K562 (cell line): ENCODE data around the gene PDZD2. TPM values are rescaled to one million over a fixed set of nuclear protein-coding genes. Genes with fewer than 3 reads are reported as not detected.

Experiments
- ATAC-seq: fragments of 200-7000 bp; cut with Tn5 transposase; 3 replicates; pipeline ENCODE4 v1.9.1; 2020; ENCODE audit warnings: moderate library complexity
- BruUV-seq: library from RNA; stranded (reverse); fragments of 400-500 nt; replicated peaks from 2 replicates; lab custom pipeline; 2021; lab: Mats Ljungman, UMichigan
- CTCF ChIA-PET: fragments of 300-600 bp; formaldehyde crosslinking; extraction: SDS; loops from one replicate; lab custom pipeline; 2021; ENCODE audit warnings: low intra/inter-chr PET ratio; lab: Yijun Ruan, JAX
- POLR2A ChIA-PET: fragments of 300-600, 350-650 bp; sonication (Branson Sonifier 250); formaldehyde crosslinking; extraction: SDS; loops from one replicate; lab custom pipeline; 2021; ENCODE audit warnings: antibody characterized with exemption, inconsistent platforms; lab: Yijun Ruan, JAX
- DNase-seq, 4 experiments: peaks; one replicate each; pipeline versions ENCODE4 v3.0.0 to v3.0.0-alpha.2; 2011 to 2018; ENCODE audit warnings: low spot score in 3 of 4, mixed read lengths in 3 of 4; ENCODE audit errors: extremely low read depth in 1 of 4
- FAIRE-seq: peaks from 2 replicates; lab custom pipeline; 2011; peaks lifted over from hg19 to GRCh38; lab: Jason Lieb, UNC
- H2AFZ ChIP-seq: 2 replicates; pipeline ENCODE4 v1.6.0; 2011; ENCODE audit warnings: low read depth, low read length, control low read depth, inconsistent platforms
- H3K27ac ChIP-seq: fragments of 200-600 bp; 3 replicates; pipeline ENCODE4 v1.8.0; 2011; ENCODE audit warnings: low read depth, mild to moderate bottlenecking, control low read depth, inconsistent platforms, low read length, moderate library complexity, mixed read lengths; ENCODE audit errors: extremely low read depth
- H3K27me3 ChIP-seq, 2 experiments: fragments of 300-600 bp in 1 of 2; 2 replicates in 1 of 2; 3 replicates in 1 of 2; pipeline versions ENCODE4 v1.6.0 to v1.8.0; 2011; ENCODE audit warnings: inconsistent platforms in 2 of 2, low read length in 2 of 2, mild to moderate bottlenecking in 1 of 2, mixed read lengths in 1 of 2, moderate library complexity in 1 of 2; ENCODE audit not compliant: control insufficient read depth in 2 of 2, insufficient read depth in 2 of 2
- H3K36me3 ChIP-seq: fragments of 300-600 bp; 3 replicates; pipeline ENCODE4 v1.8.0; 2011; ENCODE audit warnings: mild to moderate bottlenecking, low read length, inconsistent platforms; ENCODE audit not compliant: control insufficient read depth, insufficient read depth
- H3K4me1 ChIP-seq, 2 experiments: fragments of 200-600 bp in 1 of 2; replicated peaks in 1 of 2; 2 replicates in 1 of 2; 3 replicates in 1 of 2; pipeline versions ENCODE4 v1.5.1 to v1.8.0; 2011; ENCODE audit warnings: inconsistent platforms in 2 of 2, low read length in 2 of 2, mild to moderate bottlenecking in 1 of 2, mixed read lengths in 1 of 2, moderate library complexity in 1 of 2; ENCODE audit not compliant: control insufficient read depth in 2 of 2, insufficient read depth in 2 of 2
- H3K4me2 ChIP-seq: 2 replicates; pipeline ENCODE4 v1.6.1; 2011; ENCODE audit warnings: low read length, control low read depth, inconsistent platforms, mixed read lengths; ENCODE audit not compliant: insufficient read depth
- H3K4me3 ChIP-seq: fragments of 200-600 bp; sonication (generic), shearing (Covaris generic); 2 replicates; pipeline ENCODE4 v1.5.1; 2016; ENCODE audit warnings: control low read depth, inconsistent platforms
- H3K79me2 ChIP-seq: fragments of 200-600 bp; 3 replicates; pipeline ENCODE4 v1.8.0; 2011; ENCODE audit warnings: low read length, inconsistent platforms; ENCODE audit not compliant: control insufficient read depth, insufficient read depth
- H3K9ac ChIP-seq, 2 experiments: 2 replicates each; pipeline versions ENCODE4 v1.6.0 to v1.6.1; 2011; ENCODE audit warnings: low read depth in 2 of 2, low read length in 2 of 2, control low read depth in 1 of 2, inconsistent platforms in 1 of 2, mild to moderate bottlenecking in 1 of 2, mixed read lengths in 1 of 2; ENCODE audit not compliant: insufficient read depth in 1 of 2
- H3K9me1 ChIP-seq: one replicate; pipeline ENCODE4 v1.6.0; 2011; ENCODE audit warnings: inconsistent platforms, mild to moderate bottlenecking, low read length, moderate library complexity; ENCODE audit not compliant: control insufficient read depth, insufficient read depth
- H3K9me3 ChIP-seq: replicated peaks from 2 replicates; pipeline ENCODE4 v1.5.1; 2011; ENCODE audit warnings: low read depth, low read length, inconsistent platforms; ENCODE audit not compliant: control insufficient read depth, insufficient read depth
- H4K20me1 ChIP-seq: replicated peaks from 2 replicates; pipeline ENCODE4 v1.6.1; 2011; ENCODE audit warnings: low read length, inconsistent platforms, mixed read lengths; ENCODE audit not compliant: control insufficient read depth, insufficient read depth
- ELK1 ChIP-seq: sonication (generic); formaldehyde crosslinking; IDR thresholded peaks from 2 replicates; pipeline ENCODE4 v1.8.1; 2022; ENCODE audit warnings: missing genetic modification reagents
- HCFC1 ChIP-seq: IDR thresholded peaks from 2 replicates; pipeline ENCODE4 v1.6.1; 2012; ENCODE audit warnings: low read depth, low read length, improper control_type of control experiment
- HEY1 ChIP-seq: fragments of 250-450 bp; sonication (Bioruptor Pico); IDR thresholded peaks from 2 replicates; pipeline ENCODE4 v1.5.0; 2020; ENCODE audit warnings: mild to moderate bottlenecking, moderate library complexity, borderline replicate concordance
- PHB ChIP-seq: fragments of 250-450 bp; sonication (Bioruptor Pico); IDR thresholded peaks from 2 replicates; pipeline ENCODE4 v1.5.0; 2021
- RAD21 ChIP-seq, 2 experiments: fragments of 250-450 bp in 1 of 2; fragments of 450-650 bp in 1 of 2; sonication (Bioruptor Pico) in 1 of 2; formaldehyde crosslinking in 1 of 2; IDR thresholded peaks in 1 of 2; conservative IDR thresholded peaks in 1 of 2; 2 replicates each; pipeline versions ENCODE4 v1.4.0 to v1.8.0; 2020 to 2022; ENCODE audit warnings: mild to moderate bottlenecking in 2 of 2, moderate library complexity in 1 of 2
- SMC3 ChIP-seq: conservative IDR thresholded peaks from 2 replicates; pipeline ENCODE4 v1.6.1; 2011; ENCODE audit warnings: low read depth, low read length, improper control_type of control experiment; ENCODE audit not compliant: insufficient read depth
- THRAP3 ChIP-seq: fragments of 450-650 bp; IDR thresholded peaks from 2 replicates; pipeline ENCODE4 v1.6.1; 2016; ENCODE audit warnings: mild to moderate bottlenecking, inconsistent platforms, borderline replicate concordance
- ZNF263 ChIP-seq: sonication (generic); formaldehyde crosslinking; IDR thresholded peaks from 2 replicates; pipeline ENCODE4 v1.8.0; 2022; ENCODE audit warnings: mild to moderate bottlenecking, missing genetic modification reagents, borderline replicate concordance
- WGBS: fragments of 100-300 bp; shearing (Covaris generic); methylation state at CpG from one replicate; pipeline ENCODE4 v1.1.6; 2016; ENCODE audit warnings: low coverage, mixed read lengths; ENCODE audit not compliant: insufficient coverage; ENCODE audit errors: missing lambda C conversion rate; 5-methylcytosine and 5-hydroxymethylcytosine counted together
- in situ Hi-C: fragments of 300-500 bp; cut with MboI; formaldehyde crosslinking; loops from 4 replicates; pipeline ENCODE4 v1.15.0; 2018; ENCODE audit warnings: inconsistent platforms, mixed read lengths
- intact Hi-C: fragments of 100-400 bp; cut with micrococcal nuclease; formaldehyde crosslinking; loops from 2 replicates; pipeline ENCODE4 v1.14.2; 2022
- polyA plus RNA-seq, 8 experiments: library from polyadenylated mRNA; depleted of rRNA in 4 of 8; stranded (reverse) in 5 of 8; unstranded in 3 of 8; fragments of >200 nt; fragmentation: Nextera tagmentation in 2 of 8; fragmentation: Illumina TruSeq in 1 of 8; extraction: Ambion mirVana in 2 of 8; extraction: Trizol in 1 of 8; gene quantifications; 2 replicates each; pipeline versions ENCODE4 v1.2.1 to v1.2.3, GENCODE V29; 2011 to 2014; ENCODE audit warnings: inconsistent platforms in 1 of 8, missing spikeins in 1 of 8
- total RNA-seq, 7 experiments: library from RNA; depleted of rRNA in 6 of 7; stranded (reverse); fragments of >200 nt in 6 of 7; fragmentation: Illumina TruSeq in 2 of 7; extraction: Trizol in 2 of 7; gene quantifications; 2 replicates each; pipeline versions ENCODE4 v1.2.1 to v1.2.3, GENCODE V29; 2011 to 2021; ENCODE audit warnings: low replicate concordance in 1 of 7
- TF ChIP-seq, protein P1 (sequence below): fragments of 450-650 bp; formaldehyde crosslinking; IDR thresholded peaks from 2 replicates; pipeline ENCODE4 v1.4.0; 2022; ENCODE audit warnings: mild to moderate bottlenecking, moderate library complexity

PDZD2 gene
- total and polyA plus RNA-seq, 9 of the 15 experiments (the other 6 are each of a cell fraction or from before 2014, with no cell fraction given): 0.02 to 0.08 (median 0.04) TPM; not detected in 6

DNA sequence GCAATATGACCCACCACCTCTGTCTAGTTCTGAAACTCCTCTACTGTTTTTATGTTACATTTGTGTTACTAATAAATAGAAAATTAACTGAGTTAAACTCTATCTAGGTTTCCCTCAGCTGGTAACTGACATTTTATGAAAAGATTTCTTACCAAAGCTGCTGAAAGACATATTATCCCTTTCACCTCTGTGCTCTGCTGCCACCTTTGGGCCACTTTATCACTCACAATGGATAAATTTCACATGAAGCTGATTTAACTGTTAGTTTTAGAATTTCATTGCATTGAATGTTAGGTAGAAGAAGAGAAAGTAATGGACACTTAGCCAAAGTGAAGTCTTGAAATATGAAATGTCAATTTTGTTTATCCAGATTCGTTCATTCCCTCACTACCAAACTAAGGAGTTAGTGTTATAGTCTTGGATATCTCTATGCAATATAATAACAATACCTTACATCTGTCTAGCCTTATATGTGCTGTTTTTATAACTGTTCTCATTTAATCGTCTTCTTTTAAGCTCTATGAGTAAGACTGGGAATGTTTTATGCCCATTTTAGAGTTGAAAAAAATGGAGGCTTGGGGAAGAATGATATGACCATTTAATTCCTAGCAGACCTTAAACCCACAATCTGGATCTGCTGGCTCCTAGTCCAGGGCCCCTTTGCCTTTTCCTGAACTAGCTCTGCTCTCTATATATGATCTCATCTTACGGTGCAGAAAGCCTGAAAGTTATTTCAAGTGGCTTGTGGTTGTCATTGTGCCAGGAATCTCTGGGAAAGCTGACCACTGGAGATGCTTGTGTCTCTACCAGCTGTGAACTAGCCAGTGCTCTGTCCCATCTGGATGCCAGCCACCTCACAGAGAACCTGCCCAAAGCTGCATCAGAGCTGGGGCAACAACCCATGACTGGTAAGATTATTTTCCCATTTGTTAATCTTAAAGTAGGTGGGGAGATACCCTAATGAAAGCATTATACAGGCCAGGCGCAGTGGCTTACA, 438.1 kb downstream of the PDZD2 start:
- Histone ChIP-seq H3K4me1 (no peaks in the 10 kb centered on the region), H3K4me3 (no peak overlapping the region), H3K79me2 (no peaks in the 10 kb centered on the region), H3K4me2 (no peak overlapping the region), H3K36me3 (no peaks in the 10 kb centered on the region), H3K9me3 (no peaks in the 10 kb centered on the region), H3K9me1 (no peaks in the 10 kb centered on the region), H3K27me3 (peaks cover 3 to 32% of the 10 kb centered on the region in 2 experiments; a peak in 3 of 5 replicates), H3K27ac (no peak overlapping the region), H2AFZ (no peak overlapping the region), H3K9ac (no peak overlapping the region), H4K20me1 (no peaks in the 10 kb centered on the region; the same call in 1 of the 2 replicates)
- 0% methylated on average over 4 of the region's 4 CpGs for WGBS
- ATAC-seq (peak; percentile 74), DNase-seq (peak; percentile 42 to 64 (median 44)), FAIRE-seq (peak; percentile 86)
- intact Hi-C loops (loop anchor here (1.0 to 2.0 kb wide), 3 partner anchors 148 to 494 kb away; no protein-coding TSS in a partner anchor), in situ Hi-C loops (no loop called here)
- ChIA-PET POLR2A (interaction anchor here (0.5 kb wide), 1 partner anchor 949 kb away, joined by 3 read pairs; no protein-coding TSS in a partner anchor), CTCF (interaction anchor here (0.7 to 1.2 kb wide), 2 partner anchors 120 to 495 kb away, joined by 3 to 6 read pairs; no protein-coding TSS in a partner anchor)
- BruUV-seq: no TSS peak
- TF ChIP-seq ZNF263 (CRISPR knock-in tag) (no peak), HCFC1 (no peak), HEY1 (CRISPR knock-in tag) (no peak), RAD21 (CRISPR knock-in tag; conservative IDR thresholded peaks at IDR 0.05 in 1 of 2, IDR thresholded peaks at IDR 0.05 in 1 of 2) (peak; percentile 67 to 89), ELK1 (CRISPR knock-in tag) (no peak), THRAP3 (no peak), SMC3 (peak; percentile 58), PHB (no peak)
- TF ChIP-seq, protein P1, sequence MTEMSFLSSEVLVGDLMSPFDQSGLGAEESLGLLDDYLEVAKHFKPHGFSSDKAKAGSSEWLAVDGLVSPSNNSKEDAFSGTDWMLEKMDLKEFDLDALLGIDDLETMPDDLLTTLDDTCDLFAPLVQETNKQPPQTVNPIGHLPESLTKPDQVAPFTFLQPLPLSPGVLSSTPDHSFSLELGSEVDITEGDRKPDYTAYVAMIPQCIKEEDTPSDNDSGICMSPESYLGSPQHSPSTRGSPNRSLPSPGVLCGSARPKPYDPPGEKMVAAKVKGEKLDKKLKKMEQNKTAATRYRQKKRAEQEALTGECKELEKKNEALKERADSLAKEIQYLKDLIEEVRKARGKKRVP (CRISPR knock-in tag): no peak
